ENCODE data around the gene PRKCB. TPM values are rescaled to one million over a fixed set of nuclear protein-coding genes. Genes with fewer than 3 reads are reported as not detected.

Gene PRKCB
- total RNA-seq, 2 experiments from 2014 or later = 21.0 to 51.6 TPM

DNA sequence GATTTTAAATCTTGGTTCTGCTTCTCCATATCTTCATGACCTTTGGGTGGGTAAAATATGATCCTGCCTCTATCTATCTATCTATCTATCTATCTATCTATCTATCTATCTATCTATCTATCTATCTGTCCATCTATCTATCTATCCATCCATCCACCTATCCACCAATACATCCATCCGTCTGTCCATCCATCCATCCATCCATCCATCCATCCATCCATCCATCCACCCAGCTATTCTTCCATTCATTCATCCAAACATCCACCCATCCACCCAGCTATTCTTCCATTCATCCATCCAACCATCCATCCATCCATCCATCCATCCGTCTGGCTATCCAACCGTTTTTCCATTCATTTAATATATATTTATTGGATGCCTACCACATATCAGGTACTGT, 11.5 kb downstream of the PRKCB start:
- no peak overlapping the region for H3K4me2 ChIP-seq (ENCODE audit: low read length)
- H3K79me2 ChIP-seq (ENCODE audit: insufficient read depth, low read depth, low read length) = peaks cover 5% of the 10 kb centered on the region; the same call in 1 of the 2 replicates
- TF ChIP-seq, protein P1, sequence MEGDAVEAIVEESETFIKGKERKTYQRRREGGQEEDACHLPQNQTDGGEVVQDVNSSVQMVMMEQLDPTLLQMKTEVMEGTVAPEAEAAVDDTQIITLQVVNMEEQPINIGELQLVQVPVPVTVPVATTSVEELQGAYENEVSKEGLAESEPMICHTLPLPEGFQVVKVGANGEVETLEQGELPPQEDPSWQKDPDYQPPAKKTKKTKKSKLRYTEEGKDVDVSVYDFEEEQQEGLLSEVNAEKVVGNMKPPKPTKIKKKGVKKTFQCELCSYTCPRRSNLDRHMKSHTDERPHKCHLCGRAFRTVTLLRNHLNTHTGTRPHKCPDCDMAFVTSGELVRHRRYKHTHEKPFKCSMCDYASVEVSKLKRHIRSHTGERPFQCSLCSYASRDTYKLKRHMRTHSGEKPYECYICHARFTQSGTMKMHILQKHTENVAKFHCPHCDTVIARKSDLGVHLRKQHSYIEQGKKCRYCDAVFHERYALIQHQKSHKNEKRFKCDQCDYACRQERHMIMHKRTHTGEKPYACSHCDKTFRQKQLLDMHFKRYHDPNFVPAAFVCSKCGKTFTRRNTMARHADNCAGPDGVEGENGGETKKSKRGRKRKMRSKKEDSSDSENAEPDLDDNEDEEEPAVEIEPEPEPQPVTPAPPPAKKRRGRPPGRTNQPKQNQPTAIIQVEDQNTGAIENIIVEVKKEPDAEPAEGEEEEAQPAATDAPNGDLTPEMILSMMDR (conservative IDR thresholded peaks at IDR 0.05; ENCODE audit: low read length) = no peak
- no peak for TF ChIP-seq EZH2phosphoT487 (IDR thresholded peaks at IDR 0.05; ENCODE audit: borderline replicate concordance, low read depth, low read length)
- H3K9me3 ChIP-seq (ENCODE audit: low read length) = peaks cover 18% of the 10 kb centered on the region
- CTCF ChIA-PET (ENCODE audit: unreplicated experiment) = no interaction called here
- no peak overlapping the region for H3K27ac ChIP-seq (ENCODE audit: low read depth, low read length, poor library complexity, severe bottlenecking)
- DNase-seq (ENCODE audit: low spot score) = no peak
- no peak overlapping the region for H3K4me3 ChIP-seq (ENCODE audit: low read depth, low read length, poor library complexity, severe bottlenecking)
- H3K4me1 ChIP-seq (ENCODE audit: insufficient read depth, low read length, poor library complexity, severe bottlenecking) = peaks cover 52% of the 10 kb centered on the region
- H4K20me1 ChIP-seq (ENCODE audit: insufficient read depth, low read length) = no peaks in the 10 kb centered on the region
- no peaks in the 10 kb centered on the region for H3K9me2 ChIP-seq (ENCODE audit: insufficient read depth, low read length)
- H3K36me3 ChIP-seq (ENCODE audit: insufficient read depth, low read length) = peaks cover 21% of the 10 kb centered on the region
- intact Hi-C loops (cut with micrococcal nuclease; ENCODE audit: unreplicated experiment) = no loop called here
- POLR2A ChIA-PET = interaction anchor here (0.9 to 1.1 kb wide), 3 partner anchors 9 to 13 kb away, joined by 3 to 8 read pairs (median 3); no protein-coding TSS in a partner anchor
- no TSS peak for BruUV-seq (replicated peaks)
- H2AFZ ChIP-seq (ENCODE audit: low read length) = no peak overlapping the region

DNA sequence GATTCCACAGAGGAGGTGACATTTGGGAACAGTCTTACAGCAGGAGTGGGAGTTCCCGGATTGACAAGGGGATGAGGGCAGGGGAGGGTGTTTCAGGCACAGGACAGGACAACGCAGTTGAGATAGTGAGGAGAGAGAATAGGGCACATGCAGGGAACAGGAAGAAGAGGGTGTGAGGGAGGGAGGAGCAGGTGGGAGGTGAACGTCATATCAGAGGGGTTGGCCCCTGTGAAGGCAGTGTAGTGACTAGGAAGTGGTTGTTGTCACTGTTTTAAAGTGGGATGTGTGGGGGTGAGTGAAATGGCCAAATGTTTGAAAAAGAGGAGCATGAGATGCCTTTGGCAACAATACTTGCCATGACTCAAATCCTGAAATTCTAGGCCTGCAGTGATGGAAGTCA, 12.2 kb downstream of the PRKCB start:
- Histone ChIP-seq H3K4me2 (ENCODE audit: low read length) (peak overlapping the region; percentile 4; the same call in 1 of the 2 replicates), H3K36me3 (ENCODE audit: insufficient read depth, low read length) (peaks cover 26% of the 10 kb centered on the region), H3K27ac (ENCODE audit: low read depth, low read length, poor library complexity, severe bottlenecking) (no peak overlapping the region), H2AFZ (ENCODE audit: low read length) (no peak overlapping the region), H3K4me1 (ENCODE audit: insufficient read depth, low read length, poor library complexity, severe bottlenecking) (peaks cover 50% of the 10 kb centered on the region), H3K9me3 (ENCODE audit: low read length) (peaks cover 25% of the 10 kb centered on the region), H3K79me2 (ENCODE audit: insufficient read depth, low read depth, low read length) (peaks cover under 1% of the 10 kb centered on the region; the same call in 1 of the 2 replicates), H4K20me1 (ENCODE audit: insufficient read depth, low read length) (no peaks in the 10 kb centered on the region), H3K9me2 (ENCODE audit: insufficient read depth, low read length) (no peaks in the 10 kb centered on the region), H3K4me3 (ENCODE audit: low read depth, low read length, poor library complexity, severe bottlenecking) (no peak overlapping the region)
- intact Hi-C loops (cut with micrococcal nuclease; ENCODE audit: unreplicated experiment) = no loop called here
- DNase-seq (ENCODE audit: low spot score) = peak; percentile 44
- CTCF ChIA-PET (ENCODE audit: unreplicated experiment) = no interaction called here
- BruUV-seq (replicated peaks) = no TSS peak
- POLR2A ChIA-PET = interaction anchor here (0.5 kb wide), 1 partner anchor 19 kb away, joined by 6 read pairs; no protein-coding TSS in a partner anchor
- no peak for TF ChIP-seq EZH2phosphoT487 (IDR thresholded peaks at IDR 0.05; ENCODE audit: borderline replicate concordance, low read depth, low read length)
- TF ChIP-seq, protein P1 (conservative IDR thresholded peaks at IDR 0.05; ENCODE audit: low read length) = no peak

DNA sequence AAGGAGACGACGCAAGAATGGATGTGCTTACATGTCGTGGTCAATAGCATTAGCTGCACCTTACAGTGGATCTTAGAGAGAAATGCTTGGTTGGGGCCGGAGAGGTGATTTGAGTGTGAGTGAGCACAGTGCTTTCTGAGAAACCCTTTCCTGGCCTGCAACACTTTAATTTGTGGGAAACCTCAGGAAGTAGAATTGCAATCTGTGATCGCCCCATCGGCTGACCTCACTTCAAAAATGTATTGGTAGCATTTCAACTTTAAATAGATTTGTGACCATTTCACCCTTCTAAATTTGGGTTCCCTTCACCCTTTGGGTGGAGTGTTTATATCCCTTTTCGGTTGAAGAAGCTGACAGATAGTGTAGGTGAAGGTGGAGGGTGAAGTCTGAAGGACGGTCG, 13.2 kb downstream of the PRKCB start:
- Histone ChIP-seq H3K36me3 (ENCODE audit: insufficient read depth, low read length) (peaks cover 29% of the 10 kb centered on the region), H2AFZ (ENCODE audit: low read length) (no peak overlapping the region), H3K4me1 (ENCODE audit: insufficient read depth, low read length, poor library complexity, severe bottlenecking) (peaks cover 46% of the 10 kb centered on the region), H3K9me2 (ENCODE audit: insufficient read depth, low read length) (no peaks in the 10 kb centered on the region), H4K20me1 (ENCODE audit: insufficient read depth, low read length) (no peaks in the 10 kb centered on the region), H3K27ac (ENCODE audit: low read depth, low read length, poor library complexity, severe bottlenecking) (no peak overlapping the region), H3K4me3 (ENCODE audit: low read depth, low read length, poor library complexity, severe bottlenecking) (no peak overlapping the region), H3K9me3 (ENCODE audit: low read length) (peaks cover 31% of the 10 kb centered on the region), H3K4me2 (ENCODE audit: low read length) (no peak overlapping the region), H3K79me2 (ENCODE audit: insufficient read depth, low read depth, low read length) (no peaks in the 10 kb centered on the region; the same call in 1 of the 2 replicates)
- TF ChIP-seq, protein P1 (conservative IDR thresholded peaks at IDR 0.05; ENCODE audit: low read length) = no peak
- no peak for TF ChIP-seq EZH2phosphoT487 (IDR thresholded peaks at IDR 0.05; ENCODE audit: borderline replicate concordance, low read depth, low read length)
- intact Hi-C loops (cut with micrococcal nuclease; ENCODE audit: unreplicated experiment) = no loop called here
- BruUV-seq (replicated peaks) = no TSS peak
- ChIA-PET POLR2A (interaction anchor here (0.8 to 1.4 kb wide), 2 partner anchors 9 to 10 kb away, joined by 4 to 8 read pairs; no protein-coding TSS in a partner anchor), CTCF (ENCODE audit: unreplicated experiment) (no interaction called here)
- no peak for DNase-seq (ENCODE audit: low spot score)

Measured in OCI-LY7 (cell line).